Stimulated activated CD4-positive, alpha-beta T cell treated with anti-CD3 and anti-CD28 coated beads, Interleukin-4, amount 100 ng/mL, for 48 hours (primary cell): ENCODE measurements around the gene DLGAP1.

ENCODE experiments used
- DNase-seq, 2 donors: peaks; one replicate each; pipeline ENCODE4 v3.0.0-alpha.2; 2020; ENCODE audit warnings: low read depth in 2 of 2

The DLGAP1 gene

GRCh38 chr18:3450799-3451182, 1004.3 kb downstream of the DLGAP1 start:
- DNase-seq, result no peak

GRCh38 chr18:3450012-3450798, 1004.9 kb downstream of the DLGAP1 start, which contains the start of gene TGIF1:
Gene TGIF1 (plus strand): TSS chr18:3450172. CDS start chr18:3450490, 318 bp downstream.
- DNase-seq, result peak; percentile 45 to 47

DNA sequence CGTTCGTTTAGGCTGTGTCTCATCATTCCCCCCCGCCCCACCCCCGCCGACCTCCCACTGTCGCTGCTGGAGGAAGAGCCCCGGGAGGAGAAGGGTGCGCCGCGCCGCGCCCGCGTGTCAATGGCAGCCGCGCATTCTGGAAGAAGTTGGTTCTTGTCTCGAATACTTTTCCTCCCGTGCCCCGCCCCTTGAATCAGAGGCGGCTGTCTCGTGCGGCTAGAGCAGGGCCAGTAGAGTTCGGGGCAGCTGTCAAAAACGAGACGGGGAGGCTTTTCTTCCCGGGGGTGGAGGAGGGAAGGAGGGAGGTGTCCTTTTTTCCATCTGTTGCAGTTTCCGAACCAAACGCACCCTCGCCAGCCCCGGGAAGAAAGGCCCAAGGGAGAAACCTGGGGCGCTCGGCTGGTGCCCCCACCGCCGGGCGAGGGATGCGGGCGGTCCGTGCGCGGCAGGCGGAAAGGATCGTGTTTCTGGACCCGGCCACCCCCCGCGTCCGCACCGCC, 1005.5 kb downstream of the DLGAP1 start:
- DNase-seq, result peak; percentile 57 to 72

GRCh38 chr18:3448838-3449511, 1006.1 kb downstream of the DLGAP1 start:
- DNase-seq, result peak; percentile 25 to 55

DNA sequence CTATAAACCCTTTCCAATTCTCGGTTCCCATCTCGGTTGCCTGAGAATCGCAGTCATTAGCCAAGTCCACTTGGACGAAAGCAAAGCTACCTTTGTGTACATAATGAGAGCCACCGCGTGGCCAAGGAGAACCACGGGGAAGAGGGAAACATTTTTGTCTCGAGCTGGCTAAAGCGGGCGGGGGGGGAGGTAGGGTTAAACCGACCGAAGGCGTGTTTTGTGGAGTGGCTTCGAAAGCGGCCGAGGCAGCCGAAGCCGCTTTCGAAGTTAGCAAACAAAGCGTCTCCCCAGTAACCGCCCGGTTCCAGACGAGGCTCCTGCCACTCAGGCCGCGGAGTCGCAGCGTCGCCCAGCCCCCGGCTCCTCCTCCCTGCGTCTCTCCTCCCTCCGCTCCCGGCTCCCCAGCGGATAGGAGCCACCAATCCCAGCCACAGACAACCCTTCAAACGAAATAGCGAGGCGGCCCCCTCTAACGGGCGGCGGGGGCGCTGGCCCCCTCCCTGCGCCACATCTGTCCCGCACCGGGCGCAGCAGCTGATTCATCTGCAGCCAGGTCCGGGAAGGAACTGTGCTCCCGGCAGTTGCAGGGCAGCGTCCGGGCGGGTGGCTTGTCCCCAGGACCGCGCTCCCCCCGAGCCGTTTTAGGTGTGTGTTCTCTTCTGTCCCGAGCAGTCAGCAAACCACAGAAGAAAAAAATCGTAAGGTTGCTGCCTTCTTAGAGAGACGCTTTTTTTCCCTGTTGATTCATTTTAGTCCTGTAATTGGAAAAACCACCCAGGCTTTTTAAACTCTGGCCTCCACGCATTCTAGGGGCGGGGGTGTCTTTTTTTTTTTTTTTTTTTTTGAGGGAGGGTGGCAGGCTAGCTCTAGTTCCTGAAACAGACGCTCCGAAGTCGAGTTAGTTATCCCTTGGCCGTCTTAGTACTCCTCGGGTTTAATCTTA, 1006.9 kb downstream of the DLGAP1 start:
- DNase-seq, result peak; percentile 76 to 84

GRCh38 chr18:3447068-3447894, 1007.8 kb downstream of the DLGAP1 start:
- DNase-seq, result peak in 1 of 2 donors; percentile 23
